COLO668 (cell line): Measurements from ENCODE around the gene KIF14.
"Not testable (repeated sequence)": the region's sequence is repeated elsewhere in the genome, so short reads cannot be mapped to it uniquely, and the experiment has no call there.

ENCODE experiments used
- DNase-seq: peaks from one replicate; lab custom pipeline; 2025; ENCODE audit not compliant: unreplicated experiment; lab: John Stamatoyannopoulos, UW

KIF14 gene

DNA sequence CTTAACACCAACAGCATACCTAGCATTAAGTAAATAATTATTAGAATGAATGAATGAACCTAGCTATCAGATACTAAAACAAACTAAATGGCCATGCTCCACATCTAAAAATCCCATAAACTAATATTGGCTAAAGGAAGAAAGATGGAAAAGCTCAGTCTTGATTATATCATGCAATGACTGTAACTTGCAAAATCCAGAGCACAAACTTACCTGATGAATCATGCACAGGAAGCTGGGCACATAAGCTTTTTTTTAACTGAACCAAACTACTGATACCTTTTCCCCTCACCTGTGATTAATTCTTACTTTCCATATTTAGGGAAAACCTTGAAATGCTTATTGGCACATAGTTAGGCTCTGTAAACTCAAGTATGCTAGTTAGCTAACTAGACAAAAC lies 70.2 kb downstream of the KIF14 start:
- DNase-seq: no peak

GRCh38 chr1:200547386-200547785 lies 73.2 kb downstream of the KIF14 start:
- DNase-seq: no peak

GRCh38 chr1:200546577-200546976 lies 74.0 kb downstream of the KIF14 start:
- DNase-seq: no peak

- no peak for DNase-seq
Measured at GRCh38 chr1:200542162-200542561, 78.4 kb downstream of the KIF14 start.

- DNase-seq: no peak
Measured at GRCh38 chr1:200540281-200540680, 80.3 kb downstream of the KIF14 start.

DNA sequence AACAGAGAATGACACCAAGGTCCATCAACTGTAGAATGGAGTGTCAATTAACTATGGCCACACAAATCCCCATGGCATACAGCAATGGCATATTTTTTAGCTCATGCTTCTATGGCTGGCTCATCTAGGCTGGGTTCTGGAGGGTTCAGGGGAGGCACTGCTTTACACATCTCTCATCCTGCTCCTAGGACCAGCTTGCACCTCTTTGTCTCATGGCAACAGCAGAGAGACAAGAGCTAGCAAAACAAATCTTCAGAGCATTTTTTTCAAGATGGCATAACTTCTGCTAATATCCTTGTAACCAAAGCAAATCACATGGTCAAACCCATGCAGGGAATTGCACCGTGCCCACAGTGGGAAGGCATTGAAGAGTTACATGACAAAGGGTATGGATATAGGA lies 82.4 kb downstream of the KIF14 start:
- DNase-seq: no peak

- peak; percentile 40 for DNase-seq
Measured at GRCh38 chr1:200535605-200536004, 84.9 kb downstream of the KIF14 start.

- no peak for DNase-seq
Measured at GRCh38 chr1:200530623-200531261, 89.8 kb downstream of the KIF14 start.

GRCh38 chr1:200528858-200529606 lies 91.5 kb downstream of the KIF14 start:
- DNase-seq: no peak

DNA sequence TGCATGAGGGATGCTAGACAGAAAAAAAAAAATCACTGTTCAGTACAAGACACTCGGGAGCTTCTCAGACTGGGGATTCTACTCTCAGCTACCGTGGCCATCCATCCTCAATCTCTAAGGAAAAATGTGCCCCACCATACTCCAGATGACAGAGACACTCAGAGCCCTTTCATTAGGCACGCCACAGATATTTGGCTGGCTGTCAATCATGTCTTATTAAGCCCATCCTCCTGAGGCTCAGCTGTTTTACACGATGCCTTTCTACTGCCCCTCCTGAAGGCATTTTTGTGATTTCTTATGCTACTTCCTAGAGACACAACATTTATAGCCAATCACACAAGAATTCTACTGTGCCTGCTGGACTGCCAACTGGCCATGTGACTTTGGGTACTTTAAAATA lies 92.9 kb downstream of the KIF14 start:
- DNase-seq: no peak

DNA sequence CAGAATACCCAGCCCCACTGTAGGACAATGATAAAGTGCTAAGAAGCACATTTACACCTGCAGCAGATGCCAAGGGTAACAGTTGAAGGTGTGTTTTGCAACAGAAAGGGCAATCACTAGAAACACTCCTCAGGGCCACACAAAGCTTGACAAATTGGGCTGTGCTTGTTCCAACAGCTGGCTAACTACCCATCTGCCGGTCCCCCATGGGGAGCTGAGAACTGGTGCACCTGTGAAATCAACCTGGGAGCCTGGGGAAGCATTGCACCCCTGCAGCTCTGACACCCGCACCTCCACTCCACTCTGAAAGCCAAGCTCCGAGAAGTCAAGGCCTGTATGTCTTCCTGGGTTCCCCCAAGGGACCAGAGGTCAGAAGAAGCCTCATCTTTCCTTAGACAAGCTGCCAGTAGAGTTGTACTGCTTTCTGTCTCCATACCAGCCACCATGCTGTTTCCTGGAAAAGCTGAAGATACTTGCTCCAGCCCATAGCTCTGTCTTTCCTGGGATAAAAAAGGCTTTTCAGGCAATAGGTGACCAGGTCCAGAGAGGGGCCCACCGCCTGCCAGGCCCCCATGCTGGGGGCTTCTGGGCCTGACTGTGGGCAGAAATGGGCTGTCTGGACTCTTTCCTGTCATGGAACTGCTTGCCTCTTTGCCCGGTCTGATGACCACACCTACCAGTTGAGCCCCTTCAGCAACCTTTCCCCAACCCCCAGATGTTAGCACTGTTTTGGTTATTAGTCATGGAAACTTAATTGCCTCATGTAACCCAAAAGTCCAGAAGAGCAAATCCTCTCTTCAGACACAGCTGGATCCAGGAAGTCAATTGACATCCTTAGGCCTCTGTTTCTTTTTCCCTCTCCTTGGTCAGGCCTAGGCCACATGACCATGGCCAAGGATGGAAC lies 93.6 kb downstream of the KIF14 start:
- no peak for DNase-seq

DNA sequence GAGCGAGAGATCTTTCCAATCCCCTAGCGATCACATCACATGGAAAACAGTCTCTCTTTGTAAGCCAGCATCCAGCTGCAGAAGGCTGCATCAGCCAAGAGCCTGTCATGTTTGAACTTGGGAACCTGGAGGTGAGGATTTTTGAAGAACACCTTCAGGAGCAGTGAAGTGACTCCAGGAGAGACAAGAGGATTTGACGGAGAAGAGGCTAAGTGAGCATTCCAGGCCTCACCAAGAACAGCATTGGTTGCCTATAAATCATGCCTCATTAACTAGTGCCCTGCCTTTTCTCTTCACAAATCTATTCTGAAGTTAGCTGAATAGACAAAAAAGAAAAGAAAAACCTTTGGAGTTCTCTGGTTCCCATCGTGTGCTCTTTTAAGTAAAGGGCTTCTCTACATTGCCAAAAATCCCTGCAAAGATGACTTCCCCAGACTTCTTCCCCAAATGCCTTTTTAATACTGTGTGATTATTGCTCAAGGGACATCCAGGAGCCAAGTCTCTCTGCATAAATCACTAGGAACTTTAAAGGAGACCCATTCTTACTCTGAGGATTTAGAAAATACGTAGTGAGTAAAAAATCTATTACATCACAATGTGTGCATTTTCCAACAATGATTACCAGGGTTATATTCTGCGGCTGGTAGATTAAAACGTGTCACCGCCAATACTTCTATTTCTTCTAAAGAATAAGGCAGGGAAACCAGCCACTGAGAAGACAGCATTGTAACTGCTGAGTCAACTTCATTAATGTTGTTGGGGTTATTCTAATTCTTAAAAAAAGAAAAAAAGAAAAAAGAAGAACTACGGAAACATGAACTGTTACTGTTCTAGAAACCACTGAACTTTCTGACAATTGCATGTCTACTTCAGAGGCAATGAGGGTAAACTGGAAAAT lies 95.2 kb downstream of the KIF14 start:
- DNase-seq: no peak

GRCh38 chr1:200524551-200524950 lies 96.0 kb downstream of the KIF14 start:
- DNase-seq: not testable (repeated sequence)

- no peak for DNase-seq
Measured at GRCh38 chr1:200524092-200524491, 96.5 kb downstream of the KIF14 start.

DNA sequence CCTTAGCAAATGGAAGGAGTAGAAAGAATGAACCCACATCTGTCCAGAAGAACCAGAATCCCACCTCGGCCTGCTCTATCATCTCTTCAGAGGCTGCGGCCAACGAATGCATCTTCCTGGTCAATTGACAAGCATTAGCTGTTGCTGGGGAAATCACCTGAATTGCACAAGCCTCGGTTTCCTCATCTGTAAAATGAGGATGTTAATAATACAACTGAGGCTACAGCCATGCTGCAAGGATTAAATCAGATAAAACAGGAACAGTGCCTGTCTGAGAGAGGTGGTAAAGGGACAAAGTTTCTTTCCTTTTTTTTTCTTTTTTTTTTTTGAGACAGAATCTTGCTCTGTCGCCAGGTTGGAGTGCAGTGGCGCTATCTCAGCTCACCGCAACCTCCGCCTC lies 99.8 kb downstream of the KIF14 start:
- no peak for DNase-seq

DNA sequence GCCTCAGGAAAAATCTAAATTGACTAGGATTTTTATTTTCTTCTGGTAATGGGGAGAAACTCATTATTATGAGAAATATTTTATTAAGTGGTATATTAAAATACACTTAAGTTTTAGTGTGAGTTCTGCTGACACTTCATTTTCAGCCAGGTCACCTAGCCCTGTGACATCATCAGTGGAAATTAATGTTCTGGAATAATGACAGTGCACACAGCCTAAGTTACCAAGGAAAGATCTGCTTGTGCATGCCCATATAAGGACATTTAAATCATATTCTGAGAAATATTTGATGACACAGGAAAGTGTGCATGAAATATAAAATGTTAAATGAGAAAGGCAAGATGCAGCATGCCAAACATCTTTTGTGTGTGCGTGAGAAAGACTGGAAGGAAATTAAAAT lies 102.0 kb downstream of the KIF14 start:
- DNase-seq: no peak

- DNase-seq: no peak
Measured at GRCh38 chr1:200512191-200512590, 108.4 kb downstream of the KIF14 start.

DNA sequence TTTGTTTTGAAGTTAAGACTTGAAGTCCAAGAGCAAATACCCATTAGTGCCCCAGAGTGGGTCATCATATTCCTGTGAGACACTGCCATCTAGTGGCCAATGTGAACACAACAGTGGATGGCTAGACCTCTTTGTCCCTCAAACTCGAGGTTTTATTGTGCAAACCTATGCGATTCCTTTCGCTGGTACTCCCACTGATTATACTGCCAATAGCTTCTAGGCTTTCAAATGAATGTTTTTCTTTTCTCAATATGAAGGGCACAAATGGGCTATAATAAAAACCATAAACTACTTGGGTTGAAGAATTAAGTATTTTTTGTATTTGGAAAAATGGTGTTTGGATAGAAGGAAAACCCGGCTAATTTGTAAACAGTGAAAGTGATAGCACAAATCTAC lies 110.3 kb downstream of the KIF14 start:
- DNase-seq: peak; percentile 72

- no peak for DNase-seq
Measured at GRCh38 chr1:200506471-200506870, 114.1 kb downstream of the KIF14 start.

- DNase-seq: no peak
Measured at GRCh38 chr1:200505257-200505656, 115.3 kb downstream of the KIF14 start.
